ENCODE data around the gene ZNF410. TPM values are rescaled to one million over a fixed set of nuclear protein-coding genes. Genes with fewer than 3 reads are reported as not detected.

ZNF410 gene
- total and polyA plus RNA-seq, 2 of the 13 experiments (the other 11 are each of a cell fraction or from before 2014, with no cell fraction given) = 19.2 to 44.3 TPM

DNA sequence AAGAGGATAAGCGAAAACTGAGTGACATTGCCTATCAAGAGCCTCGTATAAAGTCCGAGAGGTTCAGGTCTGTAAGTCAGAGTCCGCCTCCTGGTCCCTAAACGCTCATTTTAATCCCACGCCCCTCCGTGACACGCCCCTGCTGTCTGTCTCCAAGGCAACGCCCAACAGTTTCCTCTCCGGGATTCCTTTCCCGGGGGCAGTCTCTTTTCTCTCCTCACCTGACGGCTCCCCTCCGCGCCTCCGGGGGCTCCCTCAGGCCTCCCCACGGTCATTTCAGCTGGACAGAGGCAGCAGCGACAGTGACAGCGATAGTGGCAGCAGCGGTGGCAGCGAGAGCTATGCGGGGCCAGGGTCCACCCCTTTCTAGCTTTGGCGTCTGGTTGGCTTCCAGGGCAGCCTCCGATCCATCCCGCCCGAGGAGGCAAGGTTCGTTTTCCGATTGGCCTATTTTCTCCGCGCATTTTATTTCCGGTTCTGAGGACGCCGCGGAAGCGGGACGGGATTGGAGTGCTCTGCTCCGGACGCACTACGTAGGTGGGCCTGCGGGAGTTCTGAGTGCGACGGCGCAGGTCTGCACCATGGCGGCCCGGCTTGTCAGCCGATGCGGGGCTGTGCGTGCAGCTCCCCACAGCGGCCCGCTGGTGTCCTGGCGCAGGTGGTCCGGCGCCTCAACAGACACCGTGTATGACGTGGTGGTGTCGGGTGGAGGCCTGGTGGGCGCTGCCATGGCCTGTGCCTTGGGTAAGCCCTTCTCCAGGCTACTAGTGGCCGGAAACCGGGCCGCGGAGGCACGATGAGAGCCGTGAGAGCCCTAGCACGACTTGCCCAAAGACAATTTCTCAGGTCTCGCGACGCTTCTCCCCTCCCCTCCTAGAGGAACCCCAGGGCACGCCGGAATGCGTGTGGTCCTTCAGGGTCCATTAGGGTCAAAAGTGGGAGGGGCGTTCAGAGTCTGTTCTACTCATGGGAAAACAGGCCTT lies 63.4 kb downstream of the ZNF410 start, which contains the start of the genes COQ6 and FAM161B (continued):
- no peak for TF ChIP-seq HMGA1 (CRISPR knock-in tag; conservative IDR thresholded peaks at IDR 0.05)
- no peak; the same call in none of the 2 replicates for TF ChIP-seq ZNF563 (CRISPR knock-in tag; IDR thresholded peaks at IDR 0.05)
- TF ChIP-seq, protein P1, sequence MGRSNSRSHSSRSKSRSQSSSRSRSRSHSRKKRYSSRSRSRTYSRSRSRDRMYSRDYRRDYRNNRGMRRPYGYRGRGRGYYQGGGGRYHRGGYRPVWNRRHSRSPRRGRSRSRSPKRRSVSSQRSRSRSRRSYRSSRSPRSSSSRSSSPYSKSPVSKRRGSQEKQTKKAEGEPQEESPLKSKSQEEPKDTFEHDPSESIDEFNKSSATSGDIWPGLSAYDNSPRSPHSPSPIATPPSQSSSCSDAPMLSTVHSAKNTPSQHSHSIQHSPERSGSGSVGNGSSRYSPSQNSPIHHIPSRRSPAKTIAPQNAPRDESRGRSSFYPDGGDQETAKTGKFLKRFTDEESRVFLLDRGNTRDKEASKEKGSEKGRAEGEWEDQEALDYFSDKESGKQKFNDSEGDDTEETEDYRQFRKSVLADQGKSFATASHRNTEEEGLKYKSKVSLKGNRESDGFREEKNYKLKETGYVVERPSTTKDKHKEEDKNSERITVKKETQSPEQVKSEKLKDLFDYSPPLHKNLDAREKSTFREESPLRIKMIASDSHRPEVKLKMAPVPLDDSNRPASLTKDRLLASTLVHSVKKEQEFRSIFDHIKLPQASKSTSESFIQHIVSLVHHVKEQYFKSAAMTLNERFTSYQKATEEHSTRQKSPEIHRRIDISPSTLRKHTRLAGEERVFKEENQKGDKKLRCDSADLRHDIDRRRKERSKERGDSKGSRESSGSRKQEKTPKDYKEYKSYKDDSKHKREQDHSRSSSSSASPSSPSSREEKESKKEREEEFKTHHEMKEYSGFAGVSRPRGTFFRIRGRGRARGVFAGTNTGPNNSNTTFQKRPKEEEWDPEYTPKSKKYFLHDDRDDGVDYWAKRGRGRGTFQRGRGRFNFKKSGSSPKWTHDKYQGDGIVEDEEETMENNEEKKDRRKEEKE (IDR thresholded peaks at IDR 0.05) = no peak
- TF ChIP-seq CBX1 (IDR thresholded peaks at IDR 0.05; ENCODE audit: low read depth) = no peak
- TF ChIP-seq, protein P2, sequence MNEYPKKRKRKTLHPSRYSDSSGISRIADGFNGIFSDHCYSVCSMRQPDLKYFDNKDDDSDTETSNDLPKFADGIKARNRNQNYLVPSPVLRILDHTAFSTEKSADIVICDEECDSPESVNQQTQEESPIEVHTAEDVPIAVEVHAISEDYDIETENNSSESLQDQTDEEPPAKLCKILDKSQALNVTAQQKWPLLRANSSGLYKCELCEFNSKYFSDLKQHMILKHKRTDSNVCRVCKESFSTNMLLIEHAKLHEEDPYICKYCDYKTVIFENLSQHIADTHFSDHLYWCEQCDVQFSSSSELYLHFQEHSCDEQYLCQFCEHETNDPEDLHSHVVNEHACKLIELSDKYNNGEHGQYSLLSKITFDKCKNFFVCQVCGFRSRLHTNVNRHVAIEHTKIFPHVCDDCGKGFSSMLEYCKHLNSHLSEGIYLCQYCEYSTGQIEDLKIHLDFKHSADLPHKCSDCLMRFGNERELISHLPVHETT (CRISPR knock-in tag; conservative IDR thresholded peaks at IDR 0.05) = 0 out of 2 replicates have a peak, but pooled peaks have one; percentile 16
- TF ChIP-seq MIER3 (CRISPR knock-in tag; IDR thresholded peaks at IDR 0.05; ENCODE audit: borderline replicate concordance) = no peak
- TF ChIP-seq, protein P3, sequence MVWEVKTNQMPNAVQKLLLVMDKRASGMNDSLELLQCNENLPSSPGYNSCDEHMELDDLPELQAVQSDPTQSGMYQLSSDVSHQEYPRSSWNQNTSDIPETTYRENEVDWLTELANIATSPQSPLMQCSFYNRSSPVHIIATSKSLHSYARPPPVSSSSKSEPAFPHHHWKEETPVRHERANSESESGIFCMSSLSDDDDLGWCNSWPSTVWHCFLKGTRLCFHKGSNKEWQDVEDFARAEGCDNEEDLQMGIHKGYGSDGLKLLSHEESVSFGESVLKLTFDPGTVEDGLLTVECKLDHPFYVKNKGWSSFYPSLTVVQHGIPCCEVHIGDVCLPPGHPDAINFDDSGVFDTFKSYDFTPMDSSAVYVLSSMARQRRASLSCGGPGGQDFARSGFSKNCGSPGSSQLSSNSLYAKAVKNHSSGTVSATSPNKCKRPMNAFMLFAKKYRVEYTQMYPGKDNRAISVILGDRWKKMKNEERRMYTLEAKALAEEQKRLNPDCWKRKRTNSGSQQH (CRISPR knock-in tag; IDR thresholded peaks at IDR 0.05; ENCODE audit: low read depth) = no peak
- peak; percentile 77 for TF ChIP-seq SALL1 (CRISPR knock-in tag; IDR thresholded peaks at IDR 0.05)
- no peak; the same call in 1 of the 2 replicates for TF ChIP-seq ZNF564 (CRISPR knock-in tag; IDR thresholded peaks at IDR 0.05)
- TF ChIP-seq, protein P4, sequence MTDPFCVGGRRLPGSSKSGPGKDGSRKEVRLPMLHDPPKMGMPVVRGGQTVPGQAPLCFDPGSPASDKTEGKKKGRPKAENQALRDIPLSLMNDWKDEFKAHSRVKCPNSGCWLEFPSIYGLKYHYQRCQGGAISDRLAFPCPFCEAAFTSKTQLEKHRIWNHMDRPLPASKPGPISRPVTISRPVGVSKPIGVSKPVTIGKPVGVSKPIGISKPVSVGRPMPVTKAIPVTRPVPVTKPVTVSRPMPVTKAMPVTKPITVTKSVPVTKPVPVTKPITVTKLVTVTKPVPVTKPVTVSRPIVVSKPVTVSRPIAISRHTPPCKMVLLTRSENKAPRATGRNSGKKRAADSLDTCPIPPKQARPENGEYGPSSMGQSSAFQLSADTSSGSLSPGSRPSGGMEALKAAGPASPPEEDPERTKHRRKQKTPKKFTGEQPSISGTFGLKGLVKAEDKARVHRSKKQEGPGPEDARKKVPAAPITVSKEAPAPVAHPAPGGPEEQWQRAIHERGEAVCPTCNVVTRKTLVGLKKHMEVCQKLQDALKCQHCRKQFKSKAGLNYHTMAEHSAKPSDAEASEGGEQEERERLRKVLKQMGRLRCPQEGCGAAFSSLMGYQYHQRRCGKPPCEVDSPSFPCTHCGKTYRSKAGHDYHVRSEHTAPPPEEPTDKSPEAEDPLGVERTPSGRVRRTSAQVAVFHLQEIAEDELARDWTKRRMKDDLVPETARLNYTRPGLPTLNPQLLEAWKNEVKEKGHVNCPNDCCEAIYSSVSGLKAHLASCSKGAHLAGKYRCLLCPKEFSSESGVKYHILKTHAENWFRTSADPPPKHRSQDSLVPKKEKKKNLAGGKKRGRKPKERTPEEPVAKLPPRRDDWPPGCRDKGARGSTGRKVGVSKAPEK (CRISPR knock-in tag; IDR thresholded peaks at IDR 0.05; ENCODE audit: borderline replicate concordance) = no peak
- peak; percentile 63; the same call in 1 of the 2 replicates for TF ChIP-seq SMAD3 (CRISPR knock-in tag; IDR thresholded peaks at IDR 0.05)
- TF ChIP-seq HOXA3 (CRISPR knock-in tag; IDR thresholded peaks at IDR 0.05) = peak; percentile 91
- TF ChIP-seq REXO4 (CRISPR knock-in tag; IDR thresholded peaks at IDR 0.05; ENCODE audit: borderline replicate concordance) = no peak
- peak; percentile 73; the same call in 1 of the 2 replicates for TF ChIP-seq ZNF768 (CRISPR knock-in tag; IDR thresholded peaks at IDR 0.05)
- no peak for TF ChIP-seq TBL1XR1 (IDR thresholded peaks at IDR 0.05; ENCODE audit: borderline replicate concordance, low read length, partially characterized antibody)
- TF ChIP-seq ATAD3A (CRISPR knock-in tag; IDR thresholded peaks at IDR 0.05) = no peak

Data from HepG2 (cell line).